ENCODE results near the gene ZYX.

The ZYX gene

GRCh38 chr7:143433759-143434158, 52.6 kb downstream of the ZYX start:
- H3K27ac ChIP-seq (replicated peaks): no peak overlapping the region
- H3K4me3 ChIP-seq (replicated peaks; ENCODE audit: insufficient read depth, low read length): no peak overlapping the region
- no peak for TF ChIP-seq CTCF (IDR thresholded peaks at IDR 0.05; ENCODE audit: insufficient read depth, low read length)
- no peak for TF ChIP-seq SPI1 (IDR thresholded peaks at IDR 0.05; ENCODE audit: borderline replicate concordance, low read depth)
- no peak for TF ChIP-seq GABPA (IDR thresholded peaks at IDR 0.05; ENCODE audit: low read depth)
- TF ChIP-seq REST (IDR thresholded peaks at IDR 0.05; ENCODE audit: insufficient replicate concordance, low read depth): no peak
- TF ChIP-seq POLR2AphosphoS5 (IDR thresholded peaks at IDR 0.05; ENCODE audit: low read depth): no peak
- H3K27me3 ChIP-seq (ENCODE audit: insufficient read depth, poor library complexity, severe bottlenecking): no peaks in the 10 kb centered on the region
- no peak for DNase-seq (ENCODE audit: low read depth in 1 of 2, low spot score in 1 of 2)

GRCh38 chr7:143434660-143435059, 53.5 kb downstream of the ZYX start:
- H3K27me3 ChIP-seq (ENCODE audit: insufficient read depth, poor library complexity, severe bottlenecking): no peaks in the 10 kb centered on the region
- no peak for DNase-seq (ENCODE audit: low read depth in 1 of 2, low spot score in 1 of 2)
- no peak overlapping the region for H3K27ac ChIP-seq (replicated peaks)
- no peak for TF ChIP-seq SPI1 (IDR thresholded peaks at IDR 0.05; ENCODE audit: borderline replicate concordance, low read depth)
- TF ChIP-seq CTCF (IDR thresholded peaks at IDR 0.05; ENCODE audit: insufficient read depth, low read length): no peak
- TF ChIP-seq GABPA (IDR thresholded peaks at IDR 0.05; ENCODE audit: low read depth): no peak
- no peak for TF ChIP-seq POLR2AphosphoS5 (IDR thresholded peaks at IDR 0.05; ENCODE audit: low read depth)
- TF ChIP-seq REST (IDR thresholded peaks at IDR 0.05; ENCODE audit: insufficient replicate concordance, low read depth): no peak
- no peak overlapping the region for H3K4me3 ChIP-seq (replicated peaks; ENCODE audit: insufficient read depth, low read length)

GRCh38 chr7:143435266-143435665, 54.1 kb downstream of the ZYX start:
- Histone ChIP-seq H3K27ac (replicated peaks) (no peak overlapping the region), H3K27me3 (ENCODE audit: insufficient read depth, poor library complexity, severe bottlenecking) (no peaks in the 10 kb centered on the region), H3K4me3 (replicated peaks; ENCODE audit: insufficient read depth, low read length) (no peak overlapping the region)
- no peak for DNase-seq (ENCODE audit: low read depth in 1 of 2, low spot score in 1 of 2)
- no peak for TF ChIP-seq POLR2AphosphoS5 (IDR thresholded peaks at IDR 0.05; ENCODE audit: low read depth)
- no peak for TF ChIP-seq SPI1 (IDR thresholded peaks at IDR 0.05; ENCODE audit: borderline replicate concordance, low read depth)
- no peak for TF ChIP-seq CTCF (IDR thresholded peaks at IDR 0.05; ENCODE audit: insufficient read depth, low read length)
- no peak for TF ChIP-seq GABPA (IDR thresholded peaks at IDR 0.05; ENCODE audit: low read depth)

GRCh38 chr7:143436325-143436946, 55.3 kb downstream of the ZYX start:
- H3K27me3 ChIP-seq (ENCODE audit: insufficient read depth, poor library complexity, severe bottlenecking): no peaks in the 10 kb centered on the region
- TF ChIP-seq REST (IDR thresholded peaks at IDR 0.05; ENCODE audit: insufficient replicate concordance, low read depth) (no peak), POLR2AphosphoS5 (IDR thresholded peaks at IDR 0.05; ENCODE audit: low read depth) (no peak), GABPA (IDR thresholded peaks at IDR 0.05; ENCODE audit: low read depth) (no peak), SPI1 (IDR thresholded peaks at IDR 0.05; ENCODE audit: borderline replicate concordance, low read depth) (no peak), CTCF (IDR thresholded peaks at IDR 0.05; ENCODE audit: insufficient read depth, low read length) (no peak)
- no peak for DNase-seq (ENCODE audit: low read depth in 1 of 2, low spot score in 1 of 2)
- H3K4me3 ChIP-seq (replicated peaks; ENCODE audit: insufficient read depth, low read length): no peak overlapping the region
- H3K27ac ChIP-seq (replicated peaks): no peak overlapping the region
